Ovary (tissue), 9 donors: ENCODE data around the gene ADCK2. TPM values are rescaled to one million over a fixed set of nuclear protein-coding genes. Genes with fewer than 3 reads are reported as not detected.

Source experiments
- DNase-seq, 5 donors: peaks; one replicate each; pipeline ENCODE4 v3.0.0-alpha.2; 2019 to 2020
- H3K27ac ChIP-seq, 2 donors: fragments of 200-600 bp; one replicate each; pipeline versions ENCODE4 v1.5.1 to v1.8.0; 2019 to 2022
- H3K27me3 ChIP-seq: fragments of 200-600 bp; one replicate; pipeline ENCODE4 v1.8.0; 2022
- H3K36me3 ChIP-seq: fragments of 200-600 bp; sonication (generic); one replicate; pipeline ENCODE4 v1.5.1; 2019
- H3K4me1 ChIP-seq: one replicate; pipeline ENCODE4 v1.8.1; 2013; ENCODE audit warnings: mild to moderate bottlenecking, moderate library complexity; ENCODE audit not compliant: insufficient read depth
- H3K4me3 ChIP-seq: fragments of 200-600 bp; sonication (generic); one replicate; pipeline ENCODE4 v1.5.1; 2017
- H3K9me3 ChIP-seq, 2 donors: fragments of 200-600 bp in 1 of 2; sonication (generic) in 1 of 2; one replicate each; pipeline versions ENCODE4 v1.5.1 to v1.8.1; 2013 to 2019; ENCODE audit warnings: mild to moderate bottlenecking in 1 of 2, moderate library complexity in 1 of 2
- EP300 ChIP-seq: sonication (generic); formaldehyde crosslinking; IDR thresholded peaks from one replicate; pipeline ENCODE4 v1.6.1; 2017; ENCODE audit warnings: antibody characterized with exemption
- POLR2A ChIP-seq: fragments of 450-650 bp; IDR thresholded peaks from one replicate; pipeline ENCODE4 v1.6.1; 2017; ENCODE audit warnings: antibody characterized with exemption, mild to moderate bottlenecking, moderate library complexity
- WGBS, 3 donors: extraction: QIAGEN DNeasy Blood & Tissue Kit in 1 of 3; methylation state at CpG; one replicate each; pipeline versions ENCODE4 v1.1.5 to v1.1.7; 2013 to 2017; 5-methylcytosine and 5-hydroxymethylcytosine counted together
- intact Hi-C, 4 donors: fragments of 100-400 bp; cut with DNase I; formaldehyde crosslinking; loops; one replicate each; pipeline versions ENCODE4 v1.11.0 to v1.15.1; 2022 to 2023
- polyA plus RNA-seq, 2 donors: library from polyadenylated mRNA; stranded (reverse); fragments of 200-250 nt in 1 of 2; fragments of 350-450 nt in 1 of 2; fragmentation: Illumina TruSeq in 1 of 2; extraction: RNeasy Lipid Tissue Mini Kit (QIAGEN cat#74804) in 1 of 2; gene quantifications; one replicate each; pipeline ENCODE4 v1.2.3, GENCODE V29; 2013 to 2014
- total RNA-seq, 7 donors: library from RNA; depleted of rRNA in 2 of 7; stranded (reverse); fragments of >200 nt in 2 of 7; fragmentation: NEBNext Ultra II Directional in 3 of 7; extraction: Animal tissue kit (Norgen Biotek cat#: 25700) in 3 of 7; gene quantifications; one replicate each; pipeline versions ENCODE4 v1.1.0 to v1.2.4, GENCODE V29; 2016 to 2023
- TF ChIP-seq, protein P1 (sequence below), 3 donors: fragments of 450-650 bp in 2 of 3; fragments of 200-600 bp in 1 of 3; IDR thresholded peaks; one replicate each; pipeline versions ENCODE4 v1.5.1 to v1.8.0; 2016 to 2022; ENCODE audit warnings: antibody characterized with exemption in 3 of 3, mild to moderate bottlenecking in 1 of 3
- donor health status: DM: no; HTN: no; CAD: no; lungs with moderate emphysema.
- donor health status: DM: no; HTN: no; CAD: no.
- donor health status: Bipolar disorder and iron deficiency.
- donor health status: DM: yes; HTN: yes; CAD: no.
- donor health status: DM: no; HTN: no; CAD: no.
- donor health status: DM: yes; HTN: yes; CAD: no.

Gene ADCK2
- total and polyA plus RNA-seq, 9 donors, result 12.0 to 22.5 (median 19.1) TPM

DNA sequence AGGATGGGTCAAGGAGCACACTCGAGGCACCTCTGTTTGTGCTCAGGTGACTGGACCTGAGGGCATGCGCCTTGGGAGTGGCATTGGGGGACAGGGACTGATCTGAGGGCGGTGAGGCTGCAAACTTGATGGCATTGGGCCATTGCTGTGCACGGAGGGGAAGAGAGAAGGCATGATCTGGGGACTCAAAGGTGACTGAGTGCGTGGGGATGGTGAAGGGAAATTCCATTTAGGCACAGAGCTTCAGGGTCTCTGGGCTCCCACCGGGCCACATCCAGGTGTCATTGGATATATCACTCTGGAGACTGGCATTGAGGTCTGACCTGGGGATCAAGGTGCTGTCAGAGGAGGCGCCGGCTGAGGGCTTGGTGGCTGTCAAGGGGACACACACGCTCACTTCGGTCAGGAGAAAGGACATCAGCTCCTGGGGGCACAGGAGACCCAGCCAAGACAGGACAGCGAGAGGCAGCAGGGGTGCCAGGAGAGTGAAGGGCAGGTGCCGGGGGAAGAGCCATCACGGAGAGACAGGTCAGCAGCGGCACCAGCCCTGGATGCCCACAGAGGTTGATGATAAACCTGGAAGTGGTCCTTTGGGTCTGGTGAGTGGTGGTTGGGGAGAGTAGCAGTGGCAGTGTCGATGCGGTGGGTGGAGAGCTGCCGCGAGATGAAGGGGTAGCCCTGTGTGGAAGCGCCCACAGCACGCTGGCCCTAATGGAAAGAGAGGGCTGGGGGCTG, 5.5 kb downstream of the ADCK2 start:
- H3K4me1 ChIP-seq, result no peaks in the 10 kb centered on the region
- no peaks in the 10 kb centered on the region for H3K9me3 ChIP-seq
- H3K4me3 ChIP-seq, result no peak overlapping the region
- no peak overlapping the region for H3K27ac ChIP-seq
- no peaks in the 10 kb centered on the region for H3K27me3 ChIP-seq
- intact Hi-C loops, result no loop called here
- 93 to 96% (median 95%) methylated on average over 20 of the region's 20 CpGs for WGBS, 3 donors
- TF ChIP-seq, protein P1, sequence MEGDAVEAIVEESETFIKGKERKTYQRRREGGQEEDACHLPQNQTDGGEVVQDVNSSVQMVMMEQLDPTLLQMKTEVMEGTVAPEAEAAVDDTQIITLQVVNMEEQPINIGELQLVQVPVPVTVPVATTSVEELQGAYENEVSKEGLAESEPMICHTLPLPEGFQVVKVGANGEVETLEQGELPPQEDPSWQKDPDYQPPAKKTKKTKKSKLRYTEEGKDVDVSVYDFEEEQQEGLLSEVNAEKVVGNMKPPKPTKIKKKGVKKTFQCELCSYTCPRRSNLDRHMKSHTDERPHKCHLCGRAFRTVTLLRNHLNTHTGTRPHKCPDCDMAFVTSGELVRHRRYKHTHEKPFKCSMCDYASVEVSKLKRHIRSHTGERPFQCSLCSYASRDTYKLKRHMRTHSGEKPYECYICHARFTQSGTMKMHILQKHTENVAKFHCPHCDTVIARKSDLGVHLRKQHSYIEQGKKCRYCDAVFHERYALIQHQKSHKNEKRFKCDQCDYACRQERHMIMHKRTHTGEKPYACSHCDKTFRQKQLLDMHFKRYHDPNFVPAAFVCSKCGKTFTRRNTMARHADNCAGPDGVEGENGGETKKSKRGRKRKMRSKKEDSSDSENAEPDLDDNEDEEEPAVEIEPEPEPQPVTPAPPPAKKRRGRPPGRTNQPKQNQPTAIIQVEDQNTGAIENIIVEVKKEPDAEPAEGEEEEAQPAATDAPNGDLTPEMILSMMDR (IDR thresholded peaks at IDR 0.05), result no peak
- TF ChIP-seq POLR2A (no peak), EP300 (no peak)
- no peaks in the 10 kb centered on the region for H3K36me3 ChIP-seq
- no peak for DNase-seq

DNA sequence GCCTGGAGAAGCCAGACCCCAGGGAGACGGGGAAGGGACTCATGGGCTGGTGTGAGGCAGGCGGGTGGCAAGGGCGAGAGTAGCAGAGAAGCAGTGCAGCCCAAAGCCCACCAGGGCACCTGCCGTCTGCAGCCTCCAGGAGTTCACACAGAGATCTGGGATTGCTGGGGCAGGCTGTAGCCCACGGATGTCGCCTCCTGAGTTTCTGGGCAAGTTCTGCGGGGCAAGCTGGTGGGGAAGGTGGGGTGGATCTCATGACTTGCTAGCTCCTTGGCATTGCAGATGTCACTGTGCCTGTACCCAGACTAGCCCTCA, 6.0 kb downstream of the ADCK2 start:
- H3K9me3 ChIP-seq, result no peaks in the 10 kb centered on the region
- H3K27me3 ChIP-seq, result no peaks in the 10 kb centered on the region
- WGBS, 3 donors, result 91 to 95% (median 94%) methylated on average over 7 of the region's 7 CpGs
- no peak for TF ChIP-seq POLR2A
- TF ChIP-seq, protein P1 (IDR thresholded peaks at IDR 0.05), result no peak
- TF ChIP-seq EP300, result no peak
- DNase-seq, result no peak
- no peak overlapping the region for H3K27ac ChIP-seq
- no peak overlapping the region for H3K4me3 ChIP-seq
- no peaks in the 10 kb centered on the region for H3K36me3 ChIP-seq
- no peaks in the 10 kb centered on the region for H3K4me1 ChIP-seq
- intact Hi-C loops, result no loop called here

DNA sequence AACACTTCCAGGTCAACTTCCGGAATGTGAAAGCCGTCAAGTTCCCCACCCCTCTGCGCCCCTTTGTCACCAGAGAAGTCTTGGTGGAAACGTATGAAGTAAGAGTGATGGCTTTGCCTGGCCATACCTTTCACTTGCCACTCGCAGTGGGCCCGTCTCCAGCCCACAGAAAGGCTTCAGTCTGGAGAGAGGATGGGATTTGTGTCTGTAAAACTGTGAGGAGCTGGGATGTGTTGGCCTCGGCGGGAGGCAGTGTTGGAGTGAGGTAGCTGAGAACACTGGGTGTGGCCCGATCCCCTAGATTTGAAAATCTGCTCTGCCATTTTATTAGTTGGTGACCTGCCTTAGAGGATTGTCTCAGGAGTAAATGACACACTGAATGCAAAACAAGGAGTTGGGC, 6.4 kb downstream of the ADCK2 start:
- DNase-seq, result no peak
- TF ChIP-seq EP300, result no peak
- Histone ChIP-seq H3K4me1 (no peaks in the 10 kb centered on the region), H3K27me3 (no peaks in the 10 kb centered on the region), H3K4me3 (no peak overlapping the region), H3K36me3 (no peaks in the 10 kb centered on the region), H3K9me3 (no peaks in the 10 kb centered on the region), H3K27ac (no peak overlapping the region)
- intact Hi-C loops, result no loop called here
- 90 to 92% (median 92%) methylated on average over 9 of the region's 9 CpGs for WGBS, 3 donors

DNA sequence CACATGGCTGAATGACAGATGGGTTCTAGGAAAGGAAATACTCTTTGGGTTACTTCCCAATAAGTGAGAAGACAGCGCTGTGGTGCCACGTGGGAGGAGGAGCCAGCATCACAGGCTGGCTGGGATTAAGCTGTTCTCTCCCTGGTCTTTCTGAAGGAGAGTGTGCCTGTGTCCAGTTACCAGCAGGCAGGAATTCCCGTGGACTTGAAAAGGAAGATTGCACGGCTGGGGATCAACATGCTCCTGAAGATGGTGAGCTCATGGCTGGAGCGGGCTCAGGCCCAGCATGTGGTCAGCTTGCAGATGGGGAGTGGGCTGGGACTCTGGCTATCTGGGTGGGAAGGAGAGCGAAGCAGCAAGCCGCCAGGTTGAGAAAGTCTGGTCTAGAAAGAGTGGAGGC, 8.1 kb downstream of the ADCK2 start:
- Histone ChIP-seq H3K27me3 (no peaks in the 10 kb centered on the region), H3K4me3 (no peak overlapping the region), H3K27ac (no peak overlapping the region), H3K9me3 (no peaks in the 10 kb centered on the region), H3K4me1 (no peaks in the 10 kb centered on the region), H3K36me3 (no peaks in the 10 kb centered on the region)
- 82 to 92% (median 89%) methylated on average over 7 of the region's 7 CpGs for WGBS, 3 donors
- TF ChIP-seq EP300 (no peak), POLR2A (no peak)
- TF ChIP-seq, protein P1 (IDR thresholded peaks at IDR 0.05), result no peak
- no peak for DNase-seq
- intact Hi-C loops, result no loop called here

DNA sequence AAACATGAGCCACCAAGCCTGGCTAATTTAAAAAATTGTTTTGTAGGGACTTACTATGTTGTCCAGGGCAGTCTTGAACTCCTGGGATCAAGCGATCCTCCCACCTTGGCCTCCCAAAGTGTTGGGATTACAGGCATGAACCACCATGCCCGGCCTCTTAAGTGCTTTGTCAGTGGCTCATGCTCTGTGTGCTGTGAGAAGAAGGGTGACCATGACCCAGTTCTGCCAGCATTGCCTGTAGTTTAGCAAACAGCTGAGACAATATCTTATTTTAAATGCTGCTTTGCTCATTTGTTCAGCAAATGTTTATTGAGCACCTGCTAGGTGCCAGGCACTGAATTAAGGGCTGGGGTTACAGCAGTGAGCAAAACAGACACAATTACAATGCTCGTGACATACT, 9.0 kb downstream of the ADCK2 start:
- 89 to 98% (median 92%) methylated on average over 3 of the region's 3 CpGs for WGBS, 3 donors
- TF ChIP-seq, protein P1 (IDR thresholded peaks at IDR 0.05), result no peak
- TF ChIP-seq POLR2A (no peak), EP300 (no peak)
- Histone ChIP-seq H3K27me3 (no peaks in the 10 kb centered on the region), H3K27ac (no peak overlapping the region), H3K9me3 (no peaks in the 10 kb centered on the region), H3K36me3 (no peaks in the 10 kb centered on the region), H3K4me1 (no peaks in the 10 kb centered on the region), H3K4me3 (no peak overlapping the region)
- intact Hi-C loops, result no loop called here
- DNase-seq, result no peak
